Gastroesophageal sphincter (tissue), 4 donors: Measurements from ENCODE around the gene LYRM4. TPM values are rescaled to one million over a fixed set of nuclear protein-coding genes. Genes with fewer than 3 reads are reported as not detected.

Experiments used
- ATAC-seq: fragments of 150-250 bp; one replicate; pipeline ENCODE4 v1.9.1; 2016; ENCODE audit warnings: mild to moderate bottlenecking, moderate library complexity
- H3K27ac ChIP-seq, 4 donors: fragments of 200-600 bp; sonication (generic) in 3 of 4; 1 replicate in 3 of 4; 2 replicates in 1 of 4; pipeline ENCODE4 v1.5.1; 2016 to 2019
- H3K27me3 ChIP-seq: fragments of 200-600 bp; sonication (generic); one replicate; pipeline ENCODE4 v1.5.1; 2019
- H3K36me3 ChIP-seq, 2 donors: fragments of 200-600 bp; sonication (generic); one replicate each; pipeline ENCODE4 v1.5.1; 2019; ENCODE audit warnings: control low read depth in 1 of 2
- H3K4me1 ChIP-seq, 3 donors: fragments of 200-600 bp; sonication (generic); 1 replicate in 2 of 3; 2 replicates in 1 of 3; pipeline ENCODE4 v1.5.1; 2016 to 2019; ENCODE audit warnings: control low read depth in 2 of 3
- H3K4me3 ChIP-seq, 2 donors: fragments of 200-600 bp; sonication (generic); one replicate each; pipeline ENCODE4 v1.5.1; 2019; ENCODE audit warnings: mild to moderate bottlenecking in 1 of 2, moderate library complexity in 1 of 2
- H3K9me3 ChIP-seq, 3 donors: fragments of 200-600 bp; sonication (generic); one replicate each; pipeline ENCODE4 v1.5.1; 2017 to 2019; ENCODE audit warnings: control low read depth in 2 of 3
- EP300 ChIP-seq: sonication (generic); formaldehyde crosslinking; IDR thresholded peaks from one replicate; pipeline ENCODE4 v1.6.1; 2017; ENCODE audit warnings: antibody characterized with exemption, mild to moderate bottlenecking
- POLR2A ChIP-seq, 2 donors: fragments of 450-650 bp; IDR thresholded peaks; one replicate each; pipeline ENCODE4 v1.6.1; 2017; ENCODE audit warnings: antibody characterized with exemption in 2 of 2, mild to moderate bottlenecking in 2 of 2, moderate library complexity in 1 of 2
- POLR2AphosphoS5 ChIP-seq: sonication (generic); formaldehyde crosslinking; IDR thresholded peaks from one replicate; pipeline ENCODE4 v1.6.1; 2017; ENCODE audit warnings: antibody characterized with exemption
- WGBS, 2 donors: methylation state at CpG; one replicate each; pipeline ENCODE4 v1.1.5; 2018; ENCODE audit warnings: low coverage in 1 of 2; 5-methylcytosine and 5-hydroxymethylcytosine counted together
- total RNA-seq, 4 donors: library from RNA; depleted of rRNA; stranded (reverse); fragments of >200 nt; gene quantifications; one replicate each; pipeline ENCODE4 v1.1.0, GENCODE V29; 2016
- TF ChIP-seq, protein P1 (sequence below), 4 experiments: fragments of 200-600 bp in 2 of 4; fragments of 450-650 bp in 2 of 4; sonication (generic) in 1 of 4; IDR thresholded peaks; one replicate each; pipeline ENCODE4 v1.5.1; 2017 to 2019; ENCODE audit warnings: antibody characterized with exemption in 4 of 4, mild to moderate bottlenecking in 2 of 4, moderate library complexity in 2 of 4

Gene LYRM4
- total RNA-seq, 4 donors from 2014 or later = 16.4 to 27.9 (median 20.5) TPM

DNA sequence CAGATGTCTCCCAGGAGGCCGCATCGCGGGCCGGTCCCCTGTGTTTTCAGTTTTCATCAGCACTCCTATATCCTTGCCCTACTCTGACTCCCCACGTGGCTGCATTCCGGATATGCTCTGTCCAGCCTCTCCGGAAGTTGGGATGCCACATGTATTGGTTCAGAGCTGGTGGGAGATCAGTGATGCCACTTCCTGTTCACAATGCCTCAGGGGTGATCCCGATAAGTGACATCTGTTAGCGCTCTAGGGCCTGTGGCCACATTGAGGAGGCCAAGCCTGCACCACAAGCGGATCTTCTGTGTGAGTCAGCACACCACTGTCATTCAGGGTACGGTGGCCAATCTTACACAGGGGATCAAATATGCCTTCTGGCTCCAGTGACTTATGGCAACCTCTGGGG, 117.8 kb downstream of the LYRM4 start:
- ATAC-seq = no peak
- no peak overlapping the region for H3K4me3 ChIP-seq
- 40 to 97% methylated on average over 1 to 4 of the region's 11 CpGs for WGBS, 2 donors

DNA sequence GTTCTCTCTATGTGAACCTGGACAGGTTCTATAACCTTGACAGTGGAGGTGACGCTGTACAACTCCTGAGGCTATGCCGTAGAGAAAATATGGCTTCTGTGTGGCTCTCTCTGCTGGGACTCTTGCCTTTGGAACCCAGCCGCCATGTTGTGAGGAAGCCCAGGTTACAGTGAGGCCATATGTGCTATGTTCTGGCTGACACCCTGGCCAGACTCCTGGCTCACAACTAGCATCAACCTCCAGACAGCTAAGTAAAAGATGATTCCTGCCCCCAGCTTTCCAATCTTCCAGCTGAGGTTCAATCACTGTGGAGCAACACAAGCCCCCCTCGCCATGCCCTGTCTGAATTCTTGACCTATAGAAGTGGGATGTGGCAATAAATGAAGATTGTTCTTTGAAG, 118.6 kb downstream of the LYRM4 start:
- TF ChIP-seq, protein P1, sequence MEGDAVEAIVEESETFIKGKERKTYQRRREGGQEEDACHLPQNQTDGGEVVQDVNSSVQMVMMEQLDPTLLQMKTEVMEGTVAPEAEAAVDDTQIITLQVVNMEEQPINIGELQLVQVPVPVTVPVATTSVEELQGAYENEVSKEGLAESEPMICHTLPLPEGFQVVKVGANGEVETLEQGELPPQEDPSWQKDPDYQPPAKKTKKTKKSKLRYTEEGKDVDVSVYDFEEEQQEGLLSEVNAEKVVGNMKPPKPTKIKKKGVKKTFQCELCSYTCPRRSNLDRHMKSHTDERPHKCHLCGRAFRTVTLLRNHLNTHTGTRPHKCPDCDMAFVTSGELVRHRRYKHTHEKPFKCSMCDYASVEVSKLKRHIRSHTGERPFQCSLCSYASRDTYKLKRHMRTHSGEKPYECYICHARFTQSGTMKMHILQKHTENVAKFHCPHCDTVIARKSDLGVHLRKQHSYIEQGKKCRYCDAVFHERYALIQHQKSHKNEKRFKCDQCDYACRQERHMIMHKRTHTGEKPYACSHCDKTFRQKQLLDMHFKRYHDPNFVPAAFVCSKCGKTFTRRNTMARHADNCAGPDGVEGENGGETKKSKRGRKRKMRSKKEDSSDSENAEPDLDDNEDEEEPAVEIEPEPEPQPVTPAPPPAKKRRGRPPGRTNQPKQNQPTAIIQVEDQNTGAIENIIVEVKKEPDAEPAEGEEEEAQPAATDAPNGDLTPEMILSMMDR (IDR thresholded peaks at IDR 0.05) = no peak
- TF ChIP-seq EP300 (no peak), POLR2A (IDR thresholded peaks at IDR 0.05) (no peak), POLR2AphosphoS5 (no peak)
- Histone ChIP-seq H3K27me3 (no peaks in the 10 kb centered on the region), H3K4me3 (no peak overlapping the region), H3K36me3 (no peaks in the 10 kb centered on the region), H3K9me3 (no peaks in the 10 kb centered on the region), H3K4me1 (peaks cover 0 to 8% (median 0%) of the 10 kb centered on the region in 3 donors), H3K27ac (no peak overlapping the region)
- 100% methylated on average over 3 of the region's 4 CpGs; no CpG with 5 or more reads in 1 of the 2 donors for WGBS, 2 donors
- no peak for ATAC-seq

More for the DNA sequence above, 117.8 kb downstream of the LYRM4 start:
- Histone ChIP-seq H3K27ac (no peak overlapping the region), H3K4me1 (peaks cover 0 to 8% (median 0%) of the 10 kb centered on the region in 3 donors), H3K27me3 (no peaks in the 10 kb centered on the region), H3K9me3 (no peaks in the 10 kb centered on the region), H3K36me3 (no peaks in the 10 kb centered on the region)
- TF ChIP-seq POLR2AphosphoS5 (no peak), POLR2A (IDR thresholded peaks at IDR 0.05) (no peak), EP300 (no peak)
- TF ChIP-seq, protein P1 (IDR thresholded peaks at IDR 0.05) = no peak

DNA sequence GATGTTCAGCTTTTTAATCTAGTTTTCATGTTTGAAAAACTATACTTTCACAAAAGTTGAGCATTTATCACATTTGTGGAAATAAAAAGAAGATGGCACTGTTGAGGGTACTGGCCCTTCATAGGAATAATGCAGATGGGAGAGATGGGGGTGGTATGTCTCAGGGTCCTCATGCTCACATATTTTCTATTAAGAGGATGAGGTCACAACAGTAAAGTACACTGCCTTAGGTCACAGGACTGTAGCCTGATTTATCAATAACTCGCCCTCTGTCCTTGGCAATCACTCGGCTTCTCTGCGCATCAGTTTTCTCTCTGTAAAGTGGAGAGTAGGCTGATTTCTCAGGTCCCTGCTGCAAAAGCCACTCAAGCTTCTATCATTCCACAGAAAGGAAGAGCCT, 119.7 kb downstream of the LYRM4 start:
- H3K4me1 ChIP-seq = peaks cover 0 to 8% (median 0%) of the 10 kb centered on the region in 3 donors
- no peaks in the 10 kb centered on the region for H3K27me3 ChIP-seq
- H3K36me3 ChIP-seq = no peaks in the 10 kb centered on the region
- no peak overlapping the region for H3K4me3 ChIP-seq
- TF ChIP-seq EP300 (no peak), POLR2A (IDR thresholded peaks at IDR 0.05) (no peak), POLR2AphosphoS5 (no peak)
- TF ChIP-seq, protein P1 (IDR thresholded peaks at IDR 0.05) = no peak
- H3K9me3 ChIP-seq = no peaks in the 10 kb centered on the region
- WGBS, 2 donors = 93 to 97% methylated on average over 3 of the region's 3 CpGs
- ATAC-seq = no peak
- H3K27ac ChIP-seq = no peak overlapping the region

DNA sequence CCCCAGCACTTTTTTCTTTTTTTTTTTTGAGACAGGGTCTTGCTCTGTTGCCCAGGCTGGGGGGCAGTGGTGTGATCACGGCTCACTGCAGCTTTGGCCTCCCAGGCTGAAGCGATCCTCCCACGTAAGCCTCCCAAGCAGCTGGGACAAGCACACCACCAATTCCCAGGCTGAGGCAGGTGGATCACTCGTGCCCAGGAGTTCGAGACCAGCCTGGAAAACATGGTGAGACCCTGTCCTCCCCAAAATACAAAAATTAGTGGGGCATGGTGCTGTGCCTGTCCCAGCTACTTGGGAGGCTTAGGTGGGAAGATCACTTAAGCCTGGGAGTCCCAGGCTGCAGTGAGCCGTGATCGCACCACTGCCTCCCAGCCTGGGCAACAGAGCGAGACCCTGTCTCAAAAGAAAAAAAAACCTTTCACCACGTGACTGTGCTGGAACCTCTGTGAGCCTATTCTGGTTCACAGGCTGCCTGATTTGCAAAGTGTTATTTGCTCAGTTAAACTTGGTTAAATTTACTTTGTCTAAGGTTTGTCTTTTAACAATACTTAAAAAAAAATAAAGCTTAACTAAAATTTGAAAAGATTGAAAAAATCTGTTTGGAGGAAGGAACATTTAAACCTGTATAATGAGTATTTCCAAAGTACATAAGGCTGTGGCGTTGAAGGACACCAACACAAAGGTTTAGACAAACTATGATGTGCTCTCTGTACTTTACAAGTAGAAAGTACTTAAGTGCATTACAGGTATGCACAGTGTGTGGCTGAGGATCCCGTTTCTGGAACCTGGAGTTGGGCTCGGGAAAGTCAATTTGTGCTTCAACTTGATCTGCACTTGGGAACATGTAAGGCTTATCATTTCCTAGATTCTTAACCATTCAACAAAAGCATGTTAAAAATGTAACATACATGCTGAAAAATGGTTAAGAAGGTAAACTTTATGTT, 120.7 kb downstream of the LYRM4 start:
- H3K4me3 ChIP-seq = no peak overlapping the region
- H3K36me3 ChIP-seq = no peaks in the 10 kb centered on the region
- H3K27me3 ChIP-seq = no peaks in the 10 kb centered on the region
- no peak overlapping the region for H3K27ac ChIP-seq
- TF ChIP-seq, protein P1 (IDR thresholded peaks at IDR 0.05) = no peak
- TF ChIP-seq POLR2AphosphoS5 = no peak
- no peak for TF ChIP-seq POLR2A (IDR thresholded peaks at IDR 0.05)
- TF ChIP-seq EP300 = no peak
- H3K9me3 ChIP-seq = no peaks in the 10 kb centered on the region
- H3K4me1 ChIP-seq = peaks cover 0 to 8% (median 0%) of the 10 kb centered on the region in 3 donors
- ATAC-seq = no peak
- 78 to 88% methylated on average over 3 to 4 of the region's 12 CpGs for WGBS, 2 donors
